ENCODE data around the gene ARID5B.

ARID5B gene

GRCh38 chr10:61871487-61871886, 30.0 kb upstream of the ARID5B start:
- no peak overlapping the region for H3K4me3 ChIP-seq (ENCODE audit: low read depth, low read length)
- TF ChIP-seq CTCF (IDR thresholded peaks at IDR 0.05; ENCODE audit: insufficient read depth, low read length, missing control alignments): no peak
- ChIA-PET POLR2A (no interaction called here), CTCF (interaction anchor here (2.5 kb wide), 1 partner anchor 25 kb away, joined by 15 read pairs; no protein-coding TSS in a partner anchor)
- DNase-seq (ENCODE audit: low read depth, low spot score): no peak

GRCh38 chr10:61877887-61878739, 23.4 kb upstream of the ARID5B start:
- ChIA-PET CTCF (interaction anchor here (0.6 to 1.3 kb wide), 4 partner anchors 9 to 128 kb away, joined by 3 to 4 read pairs (median 3); no protein-coding TSS in a partner anchor), POLR2A (no interaction called here)
- no peak for DNase-seq (ENCODE audit: low read depth, low spot score)
- H3K4me3 ChIP-seq (ENCODE audit: low read depth, low read length): no peak overlapping the region
- TF ChIP-seq CTCF (IDR thresholded peaks at IDR 0.05; ENCODE audit: insufficient read depth, low read length, missing control alignments): no peak

- ChIA-PET POLR2A (no interaction called here), CTCF (interaction anchor here (0.6 to 1.2 kb wide), 3 partner anchors 9 to 128 kb away, joined by 3 to 4 read pairs (median 3); no protein-coding TSS in a partner anchor)
- H3K4me3 ChIP-seq (ENCODE audit: low read depth, low read length): no peak overlapping the region
- DNase-seq (ENCODE audit: low read depth, low spot score): no peak
- TF ChIP-seq CTCF (IDR thresholded peaks at IDR 0.05; ENCODE audit: insufficient read depth, low read length, missing control alignments): no peak
These were observed 22.8 kb upstream of the ARID5B start for GRCh38 chr10:61878740-61879068.

- TF ChIP-seq CTCF (IDR thresholded peaks at IDR 0.05; ENCODE audit: insufficient read depth, low read length, missing control alignments): no peak
- POLR2A ChIA-PET: no interaction called here
- H3K4me3 ChIP-seq (ENCODE audit: low read depth, low read length): no peak overlapping the region
- CTCF ChIA-PET: interaction anchor here (1.0 to 2.5 kb wide), 5 partner anchors 9 to 742 kb away, joined by 3 to 8 read pairs (median 4); no protein-coding TSS in a partner anchor
- DNase-seq (ENCODE audit: low read depth, low spot score): no peak
These were observed 18.7 kb upstream of the ARID5B start for GRCh38 chr10:61882621-61883370.

- POLR2A ChIA-PET: no interaction called here
- DNase-seq (ENCODE audit: low read depth, low spot score): no peak
- no peak overlapping the region for H3K4me3 ChIP-seq (ENCODE audit: low read depth, low read length)
- TF ChIP-seq CTCF (IDR thresholded peaks at IDR 0.05; ENCODE audit: insufficient read depth, low read length, missing control alignments): no peak
- CTCF ChIA-PET: interaction anchor here (1.4 to 2.5 kb wide), 3 partner anchors 8 to 14 kb away, joined by 4 to 8 read pairs (median 5); no protein-coding TSS in a partner anchor
These were observed 18.0 kb upstream of the ARID5B start for GRCh38 chr10:61883371-61884025.
